Neural crest cell (in vitro differentiated cells): ENCODE data around the gene BCR. TPM values are rescaled to one million over a fixed set of nuclear protein-coding genes. Genes with fewer than 3 reads are reported as not detected.
A peak's percentile ranks its signal among the peaks of the same experiment; 100 is the strongest.

ENCODE experiments used
- DNase-seq: peaks from one replicate; pipeline ENCODE4 v3.0.0; 2021; ENCODE audit warnings: low read depth, mixed read lengths, low spot score
- H3K27ac Mint-ChIP-seq: one replicate; pipeline ENCODE4 v1.8.0; 2021; ENCODE audit warnings: mild to moderate bottlenecking, mixed read lengths; ENCODE audit not compliant: unreplicated experiment
- H3K27me3 Mint-ChIP-seq: 2 replicates; pipeline ENCODE4 v1.8.0; 2021; ENCODE audit warnings: low read depth, mild to moderate bottlenecking, mixed read lengths
- H3K36me3 Mint-ChIP-seq: 2 replicates; pipeline ENCODE4 v1.8.0; 2021; ENCODE audit warnings: low read depth, mild to moderate bottlenecking, mixed read lengths
- H3K4me1 Mint-ChIP-seq: 2 replicates; pipeline ENCODE4 v1.8.0; 2021; ENCODE audit warnings: mixed read lengths
- H3K4me3 Mint-ChIP-seq: one replicate; pipeline ENCODE4 v1.8.0; 2021; ENCODE audit warnings: mild to moderate bottlenecking, mixed read lengths
- H3K9me3 Mint-ChIP-seq: 2 replicates; pipeline ENCODE4 v1.8.0; 2021; ENCODE audit warnings: mixed read lengths
- total RNA-seq: library from RNA; stranded (reverse); gene quantifications from 2 replicates; pipeline ENCODE4 v1.2.1, GENCODE V29; 2021
- TF ChIP-seq, protein P1 (sequence below): fragments of 200-600 bp; sonication (generic); conservative IDR thresholded peaks from 2 replicates; pipeline ENCODE4 v1.5.0; 2021; ENCODE audit warnings: antibody characterized with exemption, mild to moderate bottlenecking

The BCR gene
- total RNA-seq, 1 donor from 2014 or later: 54.2 TPM

DNA sequence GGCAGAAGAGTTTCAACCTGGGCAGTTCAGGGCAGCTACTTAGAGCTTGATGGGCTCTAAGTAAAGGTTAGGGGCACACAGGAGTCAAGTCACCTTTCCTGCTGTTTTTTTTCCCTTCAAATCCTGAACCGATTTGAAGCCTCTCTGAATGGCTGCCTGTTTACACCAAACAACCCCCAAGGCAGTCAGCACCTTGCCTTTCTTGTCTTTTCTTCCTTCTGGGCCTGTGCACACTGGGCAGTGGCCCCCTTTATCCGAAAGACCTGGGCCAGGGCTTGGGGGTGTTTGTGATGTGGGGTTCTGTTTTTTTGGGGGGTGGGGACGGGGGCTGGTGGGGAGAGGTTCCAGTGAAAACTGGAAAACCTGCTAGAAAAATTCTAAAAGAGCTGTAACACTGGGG, 42.8 kb upstream of the BCR start:
- Mint-ChIP-seq H3K36me3 (no peaks in the 10 kb centered on the region), H3K9me3 (no peaks in the 10 kb centered on the region), H3K27me3 (no peaks in the 10 kb centered on the region), H3K27ac (no peak overlapping the region), H3K4me3 (no peak overlapping the region), H3K4me1 (peaks cover 13% of the 10 kb centered on the region)
- no peak for DNase-seq
- TF ChIP-seq, protein P1, sequence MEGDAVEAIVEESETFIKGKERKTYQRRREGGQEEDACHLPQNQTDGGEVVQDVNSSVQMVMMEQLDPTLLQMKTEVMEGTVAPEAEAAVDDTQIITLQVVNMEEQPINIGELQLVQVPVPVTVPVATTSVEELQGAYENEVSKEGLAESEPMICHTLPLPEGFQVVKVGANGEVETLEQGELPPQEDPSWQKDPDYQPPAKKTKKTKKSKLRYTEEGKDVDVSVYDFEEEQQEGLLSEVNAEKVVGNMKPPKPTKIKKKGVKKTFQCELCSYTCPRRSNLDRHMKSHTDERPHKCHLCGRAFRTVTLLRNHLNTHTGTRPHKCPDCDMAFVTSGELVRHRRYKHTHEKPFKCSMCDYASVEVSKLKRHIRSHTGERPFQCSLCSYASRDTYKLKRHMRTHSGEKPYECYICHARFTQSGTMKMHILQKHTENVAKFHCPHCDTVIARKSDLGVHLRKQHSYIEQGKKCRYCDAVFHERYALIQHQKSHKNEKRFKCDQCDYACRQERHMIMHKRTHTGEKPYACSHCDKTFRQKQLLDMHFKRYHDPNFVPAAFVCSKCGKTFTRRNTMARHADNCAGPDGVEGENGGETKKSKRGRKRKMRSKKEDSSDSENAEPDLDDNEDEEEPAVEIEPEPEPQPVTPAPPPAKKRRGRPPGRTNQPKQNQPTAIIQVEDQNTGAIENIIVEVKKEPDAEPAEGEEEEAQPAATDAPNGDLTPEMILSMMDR: no peak

DNA sequence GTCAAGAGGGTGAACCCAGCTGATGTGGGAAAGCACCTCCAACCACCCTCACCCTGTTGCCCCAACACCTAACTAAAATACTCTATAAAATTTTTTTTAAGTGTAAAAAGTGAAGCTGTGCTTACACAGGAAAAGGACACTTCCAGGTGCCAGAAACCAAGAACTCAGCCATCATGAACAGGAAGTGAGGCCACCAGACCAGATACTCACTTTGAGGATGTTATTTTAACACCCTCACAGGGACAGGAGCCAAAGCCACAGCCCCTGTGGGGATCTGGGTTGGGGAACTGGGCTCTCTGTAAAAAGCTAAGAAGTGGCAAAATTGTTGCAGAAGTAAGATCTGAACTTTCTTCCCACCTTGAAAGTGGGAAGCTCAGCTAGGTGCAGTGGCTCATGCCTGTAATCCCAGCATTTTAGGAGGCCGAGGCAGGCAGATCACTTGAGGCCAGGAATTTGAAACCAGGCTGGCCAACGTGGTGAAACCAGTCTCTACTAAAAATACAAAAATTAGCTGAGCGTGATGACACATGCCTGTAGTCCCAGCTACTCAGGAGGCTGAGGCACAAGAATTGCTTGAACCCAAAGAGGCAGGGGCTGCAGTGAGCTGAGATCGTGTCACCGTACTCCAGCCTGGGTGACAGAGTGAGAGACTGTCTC, 42.3 kb upstream of the BCR start:
- Mint-ChIP-seq H3K36me3 (no peaks in the 10 kb centered on the region), H3K4me1 (peaks cover 18% of the 10 kb centered on the region), H3K27me3 (no peaks in the 10 kb centered on the region), H3K27ac (no peak overlapping the region), H3K4me3 (no peak overlapping the region), H3K9me3 (no peaks in the 10 kb centered on the region)
- DNase-seq: no peak
- TF ChIP-seq, protein P1: no peak

DNA sequence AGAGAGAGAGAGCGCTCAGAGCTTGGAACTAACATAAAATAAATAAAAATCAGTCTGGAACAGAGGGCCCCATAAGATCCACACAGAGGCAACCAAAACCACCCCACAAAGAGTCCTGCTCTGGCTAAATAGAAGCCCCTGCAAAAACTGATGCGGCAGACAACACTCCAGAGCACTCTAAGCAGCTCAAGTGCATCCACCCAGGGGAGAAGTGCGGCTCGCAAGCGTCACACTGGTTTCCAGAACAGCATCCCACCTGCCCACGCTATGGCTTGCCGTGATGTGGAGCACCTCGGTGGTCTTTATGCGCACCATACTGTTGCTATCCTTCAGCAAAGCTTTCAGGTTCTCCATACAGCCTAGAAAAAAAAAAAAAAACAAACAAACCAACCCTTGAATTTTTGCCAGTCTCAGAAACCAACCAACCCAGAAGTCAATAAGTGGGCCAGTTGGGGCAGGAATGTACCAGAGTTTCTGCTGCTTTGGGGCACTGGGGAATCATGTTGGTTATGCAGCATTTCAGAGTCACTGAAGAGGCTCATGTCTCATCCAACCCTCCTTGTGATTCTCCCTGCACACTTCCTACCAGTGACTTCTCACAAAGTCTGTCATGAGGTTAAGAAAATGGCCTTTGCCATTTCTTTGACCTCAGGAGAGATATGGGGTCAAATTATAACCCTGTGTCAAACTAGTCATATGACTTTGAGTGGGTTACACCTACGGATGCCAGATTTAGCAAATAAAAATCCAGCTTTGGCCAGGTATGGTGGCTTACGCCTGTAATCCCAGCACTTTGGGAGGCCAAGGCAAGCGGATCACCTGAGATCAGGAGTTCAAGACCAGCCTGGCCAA, 41.5 kb upstream of the BCR start:
- Mint-ChIP-seq H3K36me3 (no peaks in the 10 kb centered on the region), H3K4me3 (no peak overlapping the region), H3K27me3 (no peaks in the 10 kb centered on the region), H3K27ac (no peak overlapping the region), H3K9me3 (no peaks in the 10 kb centered on the region), H3K4me1 (peaks cover 23% of the 10 kb centered on the region)
- no peak for DNase-seq
- TF ChIP-seq, protein P1: no peak

DNA sequence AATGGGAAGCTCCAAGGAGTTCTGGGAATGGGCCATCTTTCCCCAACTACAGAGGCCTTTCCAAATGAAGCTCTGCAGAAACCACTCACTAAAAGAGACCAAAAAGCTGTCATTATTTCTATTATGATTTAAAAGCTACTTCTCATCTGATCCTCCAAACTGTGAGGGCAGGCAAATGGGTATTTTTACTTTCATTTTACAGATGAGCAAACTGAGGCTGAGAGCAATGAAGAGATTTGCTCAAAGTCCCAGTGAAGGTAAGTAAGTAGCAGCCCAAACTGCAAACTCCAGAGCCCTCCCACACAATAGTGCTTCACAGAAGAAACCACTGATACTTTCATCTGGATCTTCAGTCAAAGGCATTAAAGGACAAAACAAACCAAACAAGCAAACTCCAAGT, 39.9 kb upstream of the BCR start:
- H3K4me3 Mint-ChIP-seq: no peak overlapping the region
- no peaks in the 10 kb centered on the region for H3K27me3 Mint-ChIP-seq
- H3K36me3 Mint-ChIP-seq: no peaks in the 10 kb centered on the region
- no peak overlapping the region for H3K27ac Mint-ChIP-seq
- TF ChIP-seq, protein P1: no peak
- H3K4me1 Mint-ChIP-seq: peaks cover 33% of the 10 kb centered on the region
- no peaks in the 10 kb centered on the region for H3K9me3 Mint-ChIP-seq
- no peak for DNase-seq

DNA sequence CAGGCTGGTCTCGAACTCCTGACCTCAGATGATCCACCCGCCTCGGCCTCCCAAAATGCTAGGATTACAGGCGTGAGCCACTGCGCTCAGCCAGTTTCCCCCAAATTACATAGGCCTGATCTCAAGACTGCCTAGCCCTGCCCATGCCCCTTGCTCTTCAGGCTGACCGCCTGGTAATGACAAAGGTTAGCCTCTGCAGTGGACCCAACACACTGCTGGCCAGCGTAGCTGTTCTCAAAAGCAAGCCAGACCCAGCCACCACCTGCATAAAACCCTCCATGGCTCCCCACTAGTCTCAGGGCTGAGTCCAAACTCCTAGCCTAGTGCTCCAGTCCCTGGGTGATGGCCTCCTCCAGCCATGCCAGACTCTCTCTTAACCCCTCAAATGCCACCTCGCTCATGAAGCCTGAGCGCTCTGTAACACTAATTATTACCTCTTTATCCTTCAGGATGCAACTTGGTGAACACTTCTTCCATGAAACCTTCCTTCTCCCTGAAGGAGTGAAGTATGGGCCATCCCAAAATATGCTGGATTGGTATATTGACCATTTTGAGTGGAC, 37.7 kb upstream of the BCR start:
- peak overlapping the region; percentile 83 for H3K4me3 Mint-ChIP-seq
- TF ChIP-seq, protein P1: no peak

More for the DNA sequence above, 37.7 kb upstream of the BCR start:
- peak overlapping the region; percentile 97 for H3K27ac Mint-ChIP-seq
- H3K36me3 Mint-ChIP-seq: no peaks in the 10 kb centered on the region
- DNase-seq: no peak
- peaks cover 47% of the 10 kb centered on the region for H3K4me1 Mint-ChIP-seq
- no peaks in the 10 kb centered on the region for H3K9me3 Mint-ChIP-seq
- no peaks in the 10 kb centered on the region for H3K27me3 Mint-ChIP-seq
